OCI-M2 (cell line): ENCODE results near the gene PDHB.
A peak's percentile ranks its signal among the peaks of the same experiment; 100 is the strongest.

Source experiments
- DNase-seq: peaks from one replicate; lab custom pipeline; 2025; ENCODE audit not compliant: unreplicated experiment; lab: John Stamatoyannopoulos, UW

Gene PDHB

DNA sequence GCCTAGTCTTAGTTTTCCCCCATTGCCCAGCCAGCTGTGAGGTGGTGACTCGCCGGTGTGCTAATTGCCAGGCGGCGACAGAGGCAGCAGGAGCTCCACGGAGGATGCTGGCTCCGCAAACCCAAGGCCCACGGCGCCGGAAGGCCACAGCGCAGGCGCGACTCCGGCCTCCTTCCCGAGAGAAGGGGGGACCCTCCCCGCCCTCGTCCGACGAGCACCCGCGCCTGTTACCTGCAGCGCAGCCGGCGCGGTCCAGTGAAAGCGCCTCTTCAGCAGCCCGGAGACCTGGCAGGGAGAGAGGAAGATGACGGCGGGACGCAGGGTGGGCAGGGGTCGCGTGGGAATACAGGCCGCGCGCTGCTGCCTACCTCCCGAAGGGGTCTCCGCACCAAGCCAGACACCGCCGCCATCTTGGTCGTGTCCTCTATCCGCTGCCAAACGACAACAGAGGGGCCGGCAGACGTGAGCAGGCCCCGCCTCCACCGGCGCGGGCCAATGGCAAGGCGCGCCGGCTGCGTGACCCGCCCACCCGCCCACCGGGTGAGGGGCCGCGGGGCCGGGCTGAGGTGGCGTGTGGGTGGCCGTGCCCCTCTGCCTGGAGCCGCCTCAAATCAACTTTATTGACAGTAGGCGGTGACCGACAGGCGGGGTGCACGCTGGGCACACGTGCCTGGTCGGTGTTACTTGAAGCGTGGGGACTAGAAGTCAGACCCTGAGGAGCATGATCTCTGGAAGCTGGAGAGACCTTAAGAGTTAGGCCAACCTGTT lies at the start of gene PDHB:
Gene PDHB (minus strand): TSS at position 433 of the 768 bp plus-strand sequence. CDS start 23 bp downstream, at position 410.
- peak; percentile 70 for DNase-seq

GRCh38 chr3:58482917-58483636 lies 49.4 kb upstream of the PDHB start:
- DNase-seq, result no peak

GRCh38 chr3:58480309-58480708 lies 46.7 kb upstream of the PDHB start:
- DNase-seq, result no peak

DNA sequence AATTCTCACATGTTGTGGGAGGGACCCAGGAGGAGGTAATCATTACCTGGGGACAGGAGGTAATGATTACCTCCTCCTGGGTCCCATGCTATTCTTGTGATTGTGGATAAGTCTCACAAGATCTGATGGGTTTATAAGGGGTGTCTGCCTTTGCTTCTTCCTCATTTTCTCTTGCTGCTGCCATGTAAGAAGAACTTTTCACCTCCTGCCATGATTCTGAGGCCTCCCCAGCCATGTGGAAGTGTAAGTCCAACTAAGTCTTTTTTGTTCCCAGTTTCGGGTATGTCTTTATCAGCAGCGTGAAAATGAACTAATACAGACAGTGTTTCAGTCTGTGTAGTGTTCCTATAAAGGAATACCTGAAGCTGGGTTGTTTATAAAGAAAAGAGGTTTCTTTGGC lies 45.1 kb upstream of the PDHB start:
- no peak for DNase-seq

DNA sequence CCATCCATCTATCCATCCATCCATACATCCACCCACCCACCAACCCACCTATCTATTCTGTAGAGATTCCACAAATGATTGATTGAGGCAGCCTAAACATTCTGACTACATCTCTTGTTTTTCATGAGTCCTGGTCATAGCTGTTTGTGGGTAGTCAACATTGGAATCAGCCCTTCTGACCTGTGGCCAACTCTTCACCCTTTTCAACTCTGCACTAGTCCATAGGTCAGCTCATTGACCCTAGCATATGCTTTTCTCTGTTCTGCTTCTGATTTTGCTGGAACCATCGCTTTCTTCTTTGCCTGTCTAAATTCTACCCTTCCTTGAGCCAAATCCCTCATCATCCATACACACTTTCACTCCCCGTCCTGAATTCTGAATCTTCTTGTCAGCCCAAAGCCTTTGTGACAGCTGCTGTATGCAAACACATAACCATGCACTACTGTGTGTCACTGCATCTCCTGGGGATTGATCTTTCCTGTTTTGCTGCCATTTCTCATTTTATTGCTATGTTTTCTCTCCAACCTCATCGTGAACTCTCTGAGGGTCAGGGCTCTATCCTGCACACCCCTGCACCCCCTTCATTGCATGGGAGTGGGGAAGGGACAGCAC lies 41.4 kb upstream of the PDHB start:
- no peak for DNase-seq

GRCh38 chr3:58474348-58474911 lies 40.8 kb upstream of the PDHB start:
- DNase-seq, result no peak

- no peak for DNase-seq
These were observed 39.6 kb upstream of the PDHB start for GRCh38 chr3:58473275-58473674.

- no peak for DNase-seq
These were observed 37.6 kb upstream of the PDHB start for GRCh38 chr3:58471025-58471887.

GRCh38 chr3:58470363-58471024 lies 36.9 kb upstream of the PDHB start:
- no peak for DNase-seq

GRCh38 chr3:58469096-58469495 lies 35.5 kb upstream of the PDHB start:
- no peak for DNase-seq

GRCh38 chr3:58466899-58467563 lies 33.4 kb upstream of the PDHB start:
- no peak for DNase-seq

DNA sequence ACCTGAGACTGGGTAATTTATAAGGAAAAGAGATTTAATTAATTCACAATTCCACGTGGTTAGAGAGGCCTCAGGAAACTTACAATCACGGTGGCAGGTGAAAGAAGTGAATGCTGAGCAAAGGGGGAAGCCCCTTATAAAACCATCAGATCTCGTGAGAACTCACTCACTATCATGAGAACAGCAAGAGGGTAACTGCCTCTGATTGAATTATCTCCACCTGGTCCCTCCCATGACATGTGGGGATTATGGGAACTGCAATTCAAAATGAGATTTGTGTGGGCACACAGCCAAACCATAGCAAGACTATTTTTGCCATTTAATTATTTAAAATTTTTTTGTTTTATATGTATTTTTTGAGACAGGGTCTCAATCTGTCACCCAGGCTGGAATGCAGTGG lies 31.2 kb upstream of the PDHB start:
- no peak for DNase-seq

DNA sequence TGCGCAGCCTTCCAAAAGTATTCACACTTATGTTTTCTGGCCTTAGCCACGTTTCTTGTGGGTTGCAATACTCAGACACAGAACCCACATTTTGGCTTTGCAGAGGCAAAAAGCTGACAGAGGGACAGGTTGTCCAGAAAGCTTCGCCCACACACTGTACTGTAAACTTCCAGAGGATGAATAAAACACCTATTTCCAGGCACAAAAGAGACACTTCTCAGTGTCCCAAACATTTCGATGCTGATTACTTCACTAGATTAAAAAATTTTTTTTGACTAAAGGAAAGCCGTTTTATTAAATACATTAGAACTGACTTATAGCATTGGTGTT lies 30.3 kb upstream of the PDHB start:
- DNase-seq, result no peak

- no peak for DNase-seq
These were observed 29.7 kb upstream of the PDHB start for GRCh38 chr3:58463181-58463941.

GRCh38 chr3:58462829-58463180 lies 29.2 kb upstream of the PDHB start:
- no peak for DNase-seq

- DNase-seq, result no peak
These were observed 25.5 kb upstream of the PDHB start for GRCh38 chr3:58459160-58459559.

DNA sequence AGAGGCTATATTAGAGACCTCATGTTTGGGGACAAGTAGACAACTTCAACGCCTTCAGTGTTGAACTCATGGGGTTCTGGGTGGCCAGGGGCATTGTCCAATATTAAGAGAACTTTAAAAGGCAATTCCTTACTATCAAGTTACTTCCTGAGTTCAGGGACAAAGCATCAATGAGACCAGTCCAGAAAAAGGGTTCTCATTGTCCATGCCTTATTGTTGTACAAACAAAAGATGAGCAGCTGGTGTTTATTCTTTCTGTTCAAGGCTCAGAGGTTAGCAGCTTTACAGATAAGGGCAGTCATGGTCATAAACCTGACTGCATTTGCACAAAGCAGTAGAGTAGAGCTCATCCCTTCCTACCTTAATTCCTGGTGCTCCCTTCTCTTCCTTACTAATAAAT lies 18.5 kb upstream of the PDHB start:
- no peak for DNase-seq

DNA sequence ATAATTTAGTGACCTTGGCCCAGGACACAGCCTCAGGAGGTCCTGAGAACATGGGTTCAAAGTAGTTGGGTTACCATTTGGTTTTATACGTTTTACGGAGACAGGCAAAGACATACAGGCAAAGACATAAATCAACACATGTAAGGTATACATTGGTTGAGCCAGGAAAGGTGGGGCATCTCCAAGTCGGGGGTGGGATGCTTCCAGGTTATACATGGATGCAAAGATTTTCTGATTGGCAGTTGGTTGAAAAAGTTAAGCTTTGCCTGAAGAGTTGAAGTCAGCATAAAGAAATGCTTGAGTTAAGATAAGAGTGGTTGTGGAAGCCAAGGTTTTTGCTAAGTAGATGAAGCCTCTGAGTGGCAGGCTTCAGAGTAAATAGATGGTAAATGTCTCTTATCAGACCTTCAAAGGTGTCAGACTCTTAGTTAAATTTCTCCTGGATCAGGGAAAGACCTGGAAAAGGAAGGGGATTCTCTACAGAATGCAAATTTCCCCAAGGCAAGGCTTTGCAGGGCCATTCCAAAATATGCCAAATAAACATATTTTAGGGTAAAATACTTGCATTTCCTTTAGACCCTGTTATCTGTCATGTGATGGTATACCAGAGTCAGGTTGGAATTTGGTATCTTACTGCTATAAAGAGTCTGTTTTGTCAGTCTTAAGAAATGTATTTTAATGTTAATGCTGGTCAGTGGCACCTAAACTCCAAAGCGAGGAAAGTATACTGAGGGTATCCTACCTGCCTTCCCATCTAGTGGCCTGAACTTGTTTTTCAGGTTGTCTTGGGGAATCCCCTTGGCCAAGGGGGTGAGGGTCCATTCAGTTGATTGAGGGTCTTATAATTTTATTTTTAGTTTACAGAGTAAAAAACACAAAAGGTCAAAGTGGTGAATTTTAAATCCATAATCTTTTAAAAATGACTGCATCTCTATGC lies 8.2 kb upstream of the PDHB start:
- no peak for DNase-seq
